Subcutaneous adipose tissue (tissue), 4 donors: ENCODE results near the gene STK4. TPM values are rescaled to one million over a fixed set of nuclear protein-coding genes. Genes with fewer than 3 reads are reported as not detected.

Experiments used
- total RNA-seq, 4 donors: library from RNA; depleted of rRNA; stranded (reverse); fragments of >200 nt; gene quantifications; one replicate each; pipeline ENCODE4 v1.1.0, GENCODE V29; 2016
- TF ChIP-seq, protein P1 (sequence below): fragments of 450-650 bp; IDR thresholded peaks from one replicate; pipeline ENCODE4 v1.5.1; 2016; ENCODE audit warnings: low read depth, mild to moderate bottlenecking, control low read depth, antibody characterized with exemption, moderate library complexity

STK4 gene
- total RNA-seq, 4 donors from 2014 or later: 25.2 to 71.4 (median 40.1) TPM

DNA sequence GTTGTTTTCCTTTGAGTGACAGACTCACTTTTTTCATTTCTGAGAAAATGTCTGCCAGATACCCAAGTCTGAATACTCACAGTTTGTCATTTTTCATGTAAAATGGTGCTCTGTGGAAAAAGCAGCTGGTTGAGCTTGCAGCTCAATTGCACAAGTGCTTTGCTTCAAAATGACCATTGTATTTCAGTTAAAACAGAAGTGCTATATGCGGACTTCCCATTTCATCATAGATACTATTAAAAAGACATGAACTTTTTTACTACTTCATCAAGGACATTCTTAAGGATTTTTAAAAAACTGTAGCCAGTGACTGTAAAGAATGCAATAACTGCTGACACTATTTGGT lies 73.1 kb downstream of the STK4 start:
- TF ChIP-seq, protein P1, sequence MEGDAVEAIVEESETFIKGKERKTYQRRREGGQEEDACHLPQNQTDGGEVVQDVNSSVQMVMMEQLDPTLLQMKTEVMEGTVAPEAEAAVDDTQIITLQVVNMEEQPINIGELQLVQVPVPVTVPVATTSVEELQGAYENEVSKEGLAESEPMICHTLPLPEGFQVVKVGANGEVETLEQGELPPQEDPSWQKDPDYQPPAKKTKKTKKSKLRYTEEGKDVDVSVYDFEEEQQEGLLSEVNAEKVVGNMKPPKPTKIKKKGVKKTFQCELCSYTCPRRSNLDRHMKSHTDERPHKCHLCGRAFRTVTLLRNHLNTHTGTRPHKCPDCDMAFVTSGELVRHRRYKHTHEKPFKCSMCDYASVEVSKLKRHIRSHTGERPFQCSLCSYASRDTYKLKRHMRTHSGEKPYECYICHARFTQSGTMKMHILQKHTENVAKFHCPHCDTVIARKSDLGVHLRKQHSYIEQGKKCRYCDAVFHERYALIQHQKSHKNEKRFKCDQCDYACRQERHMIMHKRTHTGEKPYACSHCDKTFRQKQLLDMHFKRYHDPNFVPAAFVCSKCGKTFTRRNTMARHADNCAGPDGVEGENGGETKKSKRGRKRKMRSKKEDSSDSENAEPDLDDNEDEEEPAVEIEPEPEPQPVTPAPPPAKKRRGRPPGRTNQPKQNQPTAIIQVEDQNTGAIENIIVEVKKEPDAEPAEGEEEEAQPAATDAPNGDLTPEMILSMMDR: no peak

DNA sequence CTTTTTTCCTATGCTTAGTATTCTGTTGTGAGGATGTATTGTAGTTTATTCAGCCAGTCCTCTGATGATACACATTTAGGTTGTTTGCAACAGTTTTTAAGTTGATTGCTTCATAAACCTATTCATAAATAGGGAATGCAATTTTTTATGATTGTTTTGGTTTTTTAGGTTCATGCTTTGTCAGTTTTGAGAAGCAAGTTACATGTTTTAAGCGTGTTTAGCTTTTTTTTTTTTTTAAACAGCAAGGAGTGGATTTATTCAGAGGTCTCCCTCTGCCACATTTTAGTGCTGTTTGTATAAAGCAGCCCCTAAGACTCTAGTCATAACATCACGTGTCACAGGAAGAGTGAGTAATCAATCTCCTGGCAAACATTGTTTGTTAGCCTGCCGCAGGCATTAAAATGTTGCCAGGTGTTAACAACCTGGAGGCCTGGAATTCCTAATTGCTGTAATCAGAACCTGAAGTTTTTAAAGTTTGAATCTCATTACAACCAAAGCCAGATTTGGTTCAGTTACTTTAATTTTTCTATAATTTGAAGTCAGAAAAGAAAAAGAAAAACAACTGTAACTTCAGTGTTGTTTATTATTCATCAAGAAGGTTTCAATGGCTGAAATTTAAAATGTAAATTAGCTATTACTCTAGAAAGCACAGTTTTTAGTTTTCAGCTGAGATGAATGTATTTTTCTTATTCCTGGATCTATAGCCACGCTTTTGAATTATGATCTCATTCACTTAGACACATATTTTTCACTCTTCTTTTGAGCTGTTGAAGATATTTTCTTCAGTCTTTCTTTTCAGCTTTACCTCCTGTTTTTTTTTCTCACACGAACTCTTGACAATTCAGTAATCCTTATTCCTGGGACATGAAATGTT lies 75.4 kb downstream of the STK4 start:
- TF ChIP-seq, protein P1: no peak

DNA sequence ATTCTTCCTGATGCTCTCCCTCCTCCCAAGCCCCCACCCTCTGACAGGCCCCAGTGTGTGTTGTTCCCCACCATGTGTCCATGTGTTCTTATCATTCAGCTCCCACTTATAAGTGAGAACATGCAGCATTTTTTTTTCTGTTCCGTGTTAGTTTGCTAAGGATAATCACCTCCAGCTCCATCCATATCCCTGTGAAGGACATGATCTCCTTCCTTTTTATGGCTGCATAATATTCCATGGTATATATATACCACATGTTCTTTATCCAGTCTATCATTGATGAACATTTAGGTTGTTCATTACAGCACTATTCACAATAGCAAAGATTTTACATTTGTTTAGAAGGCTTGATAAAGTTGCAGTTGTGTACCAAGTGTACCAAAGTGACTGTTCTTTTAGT lies 76.7 kb downstream of the STK4 start:
- TF ChIP-seq, protein P1: no peak

DNA sequence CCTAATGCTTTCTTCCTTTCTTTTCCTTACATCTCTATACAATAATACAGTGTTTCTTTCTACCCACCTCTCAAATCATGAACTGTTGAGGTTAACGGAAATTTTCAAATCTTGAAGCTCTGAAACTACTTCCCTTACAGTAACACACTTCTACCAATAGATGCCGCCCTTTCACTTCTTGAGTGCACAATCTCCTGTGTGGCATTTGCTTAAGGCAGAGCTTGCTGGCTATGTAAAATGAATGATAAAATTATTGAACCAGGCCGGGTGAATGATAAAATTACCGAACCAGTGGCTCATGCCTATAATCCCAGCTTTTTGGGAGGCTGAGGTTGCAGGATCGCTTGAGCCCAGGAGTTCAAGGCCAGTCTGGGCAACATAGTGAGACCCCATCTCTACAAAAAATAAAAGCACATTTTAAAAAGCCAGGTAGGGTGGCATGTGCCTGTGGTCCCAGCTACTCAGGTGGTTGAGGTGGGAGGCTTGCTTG lies 77.8 kb downstream of the STK4 start:
- TF ChIP-seq, protein P1: no peak

DNA sequence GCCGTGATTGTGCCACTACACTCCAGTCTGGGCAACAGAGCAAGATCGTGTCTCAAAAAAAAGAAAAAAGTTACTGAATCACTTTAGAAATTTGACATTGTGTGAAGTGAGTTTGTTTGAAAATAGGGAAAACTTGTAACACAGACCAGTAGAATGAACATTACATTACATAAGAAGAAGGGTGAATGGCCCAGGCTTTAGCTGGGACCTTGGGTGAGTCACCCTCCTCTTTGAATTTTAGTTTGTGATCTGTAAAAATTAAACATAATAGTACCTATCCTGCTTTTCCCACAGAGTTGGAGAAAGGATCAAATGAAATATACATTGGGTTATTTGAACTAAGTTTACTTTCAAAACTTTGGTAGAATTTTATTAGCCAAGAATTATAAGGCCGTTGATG lies 78.3 kb downstream of the STK4 start:
- TF ChIP-seq, protein P1: no peak

DNA sequence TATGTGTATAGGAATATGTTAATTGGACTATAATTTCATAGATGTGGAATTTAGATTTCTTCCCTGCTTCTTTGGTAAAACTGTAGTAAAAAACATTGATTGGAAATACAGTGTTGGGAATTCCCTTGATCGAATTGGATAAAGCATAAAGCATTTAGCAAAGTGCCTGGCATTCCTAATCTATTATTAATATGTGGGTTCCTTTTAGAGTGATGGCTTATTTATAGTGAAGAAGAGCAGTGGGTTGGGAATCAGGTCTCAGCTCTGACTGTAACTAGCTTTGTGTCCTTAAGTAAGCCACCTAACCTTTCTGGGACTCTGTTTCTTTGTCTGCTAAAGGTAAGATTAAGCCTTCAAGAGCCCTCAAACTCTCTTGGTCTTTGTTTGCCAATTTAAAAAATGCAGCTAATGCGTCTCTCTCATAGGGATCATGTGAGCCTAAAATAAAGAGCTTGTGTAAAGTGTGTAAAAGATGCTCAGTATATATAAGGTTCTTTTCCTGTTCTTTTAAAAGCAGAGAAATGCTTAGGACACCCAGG lies 81.3 kb downstream of the STK4 start:
- TF ChIP-seq, protein P1: no peak

DNA sequence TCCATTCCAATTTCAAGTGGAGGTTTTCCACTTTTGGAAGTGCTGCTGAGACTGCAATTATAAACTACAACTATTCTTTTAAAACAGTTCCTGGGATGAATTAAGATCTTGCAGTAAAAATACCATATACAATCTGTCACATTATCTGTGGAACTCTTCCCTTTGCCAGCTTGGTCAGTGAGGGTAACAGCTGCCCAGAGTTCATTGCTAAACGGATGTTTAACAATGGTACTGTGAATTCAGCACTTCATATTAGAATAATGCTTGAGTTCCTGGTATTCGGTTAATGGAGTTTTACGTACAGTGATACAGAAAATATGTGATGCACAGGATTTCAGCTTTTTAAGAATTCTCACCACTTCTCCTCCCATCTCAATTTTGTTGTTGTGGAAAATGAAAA lies 83.1 kb downstream of the STK4 start:
- TF ChIP-seq, protein P1: no peak
